ENCODE data around the gene ENTPD2. TPM values are rescaled to one million over a fixed set of nuclear protein-coding genes. Genes with fewer than 3 reads are reported as not detected.

The ENTPD2 gene
- total RNA-seq, 4 donors from 2014 or later: 7.0 to 21.0 (median 18.1) TPM

DNA sequence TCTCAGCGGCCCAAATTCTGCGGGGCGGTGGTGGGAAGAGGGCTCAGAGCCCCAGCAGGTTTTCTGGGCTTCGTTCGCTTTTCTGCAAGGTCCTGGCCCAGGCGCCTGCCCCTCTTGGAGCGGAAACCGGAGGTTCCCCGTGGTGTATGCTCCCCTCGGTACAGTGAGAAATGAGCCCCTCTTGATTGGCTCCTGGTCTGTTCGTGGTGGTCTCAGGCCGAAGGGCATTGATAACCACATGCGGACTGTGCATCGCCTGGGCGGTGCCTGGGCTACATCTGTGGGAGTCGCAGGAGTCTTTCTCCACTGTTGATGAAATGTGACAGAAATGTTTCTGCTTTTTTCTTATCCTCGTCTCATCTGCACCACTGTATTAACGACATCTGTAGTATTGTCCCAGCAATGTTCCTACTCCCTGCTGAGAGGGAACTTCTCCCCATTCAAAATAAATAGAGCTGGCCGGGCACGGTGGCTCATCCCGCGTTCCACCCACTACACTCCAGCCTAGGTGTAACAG is 33.6 kb upstream of the ENTPD2 start:
- H3K27me3 ChIP-seq: no peaks in the 10 kb centered on the region
- DNase-seq (ENCODE audit: low spot score in 2 of 2): no peak
- peak overlapping the region; percentile 81 to 96 (median 88) for H3K4me3 ChIP-seq
- peaks cover 0 to 42% (median 18%) of the 10 kb centered on the region in 4 donors for H3K4me1 ChIP-seq
- peak overlapping the region; percentile 81 to 97 (median 94) for H3K27ac ChIP-seq
- WGBS, 2 donors: 9 to 14% methylated on average over 14 to 22 of the region's 22 CpGs
- H3K9me3 ChIP-seq: no peaks in the 10 kb centered on the region
- peaks cover 0 to 54% (median 3%) of the 10 kb centered on the region in 3 donors for H3K36me3 ChIP-seq
- TF ChIP-seq, protein P1, sequence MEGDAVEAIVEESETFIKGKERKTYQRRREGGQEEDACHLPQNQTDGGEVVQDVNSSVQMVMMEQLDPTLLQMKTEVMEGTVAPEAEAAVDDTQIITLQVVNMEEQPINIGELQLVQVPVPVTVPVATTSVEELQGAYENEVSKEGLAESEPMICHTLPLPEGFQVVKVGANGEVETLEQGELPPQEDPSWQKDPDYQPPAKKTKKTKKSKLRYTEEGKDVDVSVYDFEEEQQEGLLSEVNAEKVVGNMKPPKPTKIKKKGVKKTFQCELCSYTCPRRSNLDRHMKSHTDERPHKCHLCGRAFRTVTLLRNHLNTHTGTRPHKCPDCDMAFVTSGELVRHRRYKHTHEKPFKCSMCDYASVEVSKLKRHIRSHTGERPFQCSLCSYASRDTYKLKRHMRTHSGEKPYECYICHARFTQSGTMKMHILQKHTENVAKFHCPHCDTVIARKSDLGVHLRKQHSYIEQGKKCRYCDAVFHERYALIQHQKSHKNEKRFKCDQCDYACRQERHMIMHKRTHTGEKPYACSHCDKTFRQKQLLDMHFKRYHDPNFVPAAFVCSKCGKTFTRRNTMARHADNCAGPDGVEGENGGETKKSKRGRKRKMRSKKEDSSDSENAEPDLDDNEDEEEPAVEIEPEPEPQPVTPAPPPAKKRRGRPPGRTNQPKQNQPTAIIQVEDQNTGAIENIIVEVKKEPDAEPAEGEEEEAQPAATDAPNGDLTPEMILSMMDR (IDR thresholded peaks at IDR 0.05): no peak
- no peak for TF ChIP-seq POLR2A (IDR thresholded peaks at IDR 0.05)
- TF ChIP-seq EP300 (IDR thresholded peaks at IDR 0.05): no peak

- TF ChIP-seq, protein P1 (IDR thresholded peaks at IDR 0.05): peak in 2 of 5 experiments; percentile 16 to 49
- TF ChIP-seq EP300 (IDR thresholded peaks at IDR 0.05) (peak; percentile 94 to 98), POLR2A (IDR thresholded peaks at IDR 0.05) (peak in 1 of 2 donors; percentile 77)
- Histone ChIP-seq H3K4me1 (peaks cover 0 to 42% (median 18%) of the 10 kb centered on the region in 4 donors), H3K27ac (peak within 1 kb of the TSS; percentile 81 to 97 (median 94)), H3K9me3 (no peaks in the 10 kb centered on the region), H3K27me3 (no peaks in the 10 kb centered on the region), H3K36me3 (peaks cover 0 to 54% (median 3%) of the 10 kb centered on the region in 3 donors), H3K4me3 (peak within 1 kb of the TSS; percentile 81 to 96 (median 88))
- DNase-seq (ENCODE audit: low spot score in 2 of 2): peak; percentile 94
- WGBS, 2 donors: 0% methylated on average over 24 to 47 of the region's 101 CpGs
These were observed 32.9 kb upstream of the ENTPD2 start, which contains the start of gene MAN1B1 for GRCh38 chr9:137086531-137087408. Gene MAN1B1, plus strand, starts transcription at chr9:137086985. Its CDS starts 15 bp downstream, at chr9:137087000.

DNA sequence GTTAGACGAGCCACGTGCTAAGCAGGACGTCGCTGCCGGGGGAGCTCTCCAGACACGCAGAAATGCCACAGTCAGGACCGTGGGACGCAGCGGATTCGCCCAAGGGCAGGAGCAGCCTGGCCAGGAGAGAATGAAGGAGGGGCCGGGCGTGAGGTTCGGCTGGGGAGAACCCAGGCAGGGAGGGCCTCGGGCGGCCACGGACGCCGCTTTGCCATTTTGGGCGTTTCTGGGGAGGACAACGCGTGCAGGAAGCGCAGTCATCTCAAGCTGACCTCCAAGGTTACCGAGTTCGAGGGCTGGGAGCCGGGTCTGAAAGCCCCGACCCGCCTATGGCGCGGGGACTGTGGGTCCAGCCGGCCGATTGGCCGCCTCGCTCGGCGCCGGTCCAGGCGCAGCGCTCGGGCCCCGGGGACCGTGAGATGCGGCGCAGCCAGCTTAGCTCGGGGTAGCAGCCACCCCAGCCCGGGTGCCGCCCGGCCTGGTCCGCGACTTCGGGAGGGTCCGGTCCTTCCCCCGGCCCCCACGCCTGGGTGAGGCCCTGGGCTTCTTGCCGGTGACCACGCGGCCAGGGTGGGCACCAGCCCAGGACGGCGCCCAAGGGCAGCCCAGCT is 32.2 kb upstream of the ENTPD2 start:
- H3K4me1 ChIP-seq: peaks cover 0 to 42% (median 18%) of the 10 kb centered on the region in 4 donors
- H3K4me3 ChIP-seq: peak overlapping the region; percentile 81 to 96 (median 88)
- TF ChIP-seq, protein P1 (IDR thresholded peaks at IDR 0.05): no peak
- TF ChIP-seq POLR2A (IDR thresholded peaks at IDR 0.05) (no peak), EP300 (IDR thresholded peaks at IDR 0.05) (no peak)
- H3K27me3 ChIP-seq: no peaks in the 10 kb centered on the region
- H3K36me3 ChIP-seq: peaks cover 0 to 54% (median 7%) of the 10 kb centered on the region in 3 donors
- peak overlapping the region; percentile 81 to 97 (median 94) for H3K27ac ChIP-seq
- WGBS, 2 donors: 1 to 2% methylated on average over 16 to 25 of the region's 58 CpGs
- peak in 1 of 2 donors; percentile 29 for DNase-seq (ENCODE audit: low spot score in 2 of 2)
- H3K9me3 ChIP-seq: no peaks in the 10 kb centered on the region

DNA sequence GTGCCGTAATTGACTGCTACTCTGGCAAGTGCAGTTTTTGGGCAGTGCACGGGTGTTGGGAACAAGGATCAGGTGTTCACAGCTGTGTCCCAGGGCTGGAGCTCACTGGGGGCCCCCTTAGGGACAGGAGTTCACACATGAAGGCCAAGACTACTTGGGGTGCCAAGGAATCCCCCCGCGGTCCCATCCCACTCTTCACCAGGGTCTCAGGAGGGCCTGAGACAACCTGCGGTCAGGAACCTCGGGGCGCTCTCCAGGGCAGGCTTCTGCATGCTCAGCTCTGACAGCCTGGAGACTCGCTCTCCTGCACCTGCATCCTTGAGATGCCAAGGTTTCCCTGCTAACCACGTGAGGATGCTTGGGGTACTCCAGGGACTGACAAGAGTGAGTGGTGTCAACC is 30.7 kb upstream of the ENTPD2 start:
- TF ChIP-seq, protein P1 (IDR thresholded peaks at IDR 0.05): no peak
- TF ChIP-seq POLR2A (IDR thresholded peaks at IDR 0.05) (no peak), EP300 (IDR thresholded peaks at IDR 0.05) (no peak)
- H3K9me3 ChIP-seq: no peaks in the 10 kb centered on the region
- 77 to 82% methylated on average over 8 to 9 of the region's 9 CpGs for WGBS, 2 donors
- peak overlapping the region in 2 of 4 donors; percentile 50 to 84 for H3K27ac ChIP-seq
- no peak overlapping the region for H3K4me3 ChIP-seq
- peaks cover 0 to 54% (median 16%) of the 10 kb centered on the region in 3 donors for H3K36me3 ChIP-seq
- H3K4me1 ChIP-seq: peaks cover 0 to 38% (median 18%) of the 10 kb centered on the region in 4 donors
- DNase-seq (ENCODE audit: low spot score in 2 of 2): no peak
- peaks cover 0 to 1% of the 10 kb centered on the region in 2 donors for H3K27me3 ChIP-seq

All from tibial nerve (tissue), 4 donors.